OCI-M2 (cell line): ENCODE measurements around the gene NFKBIA.
"Not testable (repeated sequence)": the region's sequence is repeated elsewhere in the genome, so short reads cannot be mapped to it uniquely, and the experiment has no call there.

Experiments
- DNase-seq: peaks from one replicate; lab custom pipeline; 2025; ENCODE audit not compliant: unreplicated experiment; lab: John Stamatoyannopoulos, UW

Gene NFKBIA

DNA sequence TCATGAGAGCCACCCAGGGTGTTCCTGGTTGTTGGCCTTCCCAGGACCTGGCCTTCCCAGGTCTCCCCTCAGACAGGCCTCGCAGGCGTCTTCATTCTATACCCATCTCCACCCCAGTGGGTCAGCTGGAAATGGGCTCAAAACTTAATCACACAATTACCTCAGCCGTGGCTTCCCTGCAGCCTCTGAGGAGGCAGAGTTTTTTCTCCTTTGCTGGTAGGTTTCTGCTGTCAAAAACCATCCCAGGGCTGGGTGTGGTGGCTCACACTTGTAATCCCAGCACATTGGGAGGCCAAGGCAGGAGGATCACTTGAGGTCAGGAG, 13.2 kb downstream of the NFKBIA start:
- DNase-seq, result no peak

DNA sequence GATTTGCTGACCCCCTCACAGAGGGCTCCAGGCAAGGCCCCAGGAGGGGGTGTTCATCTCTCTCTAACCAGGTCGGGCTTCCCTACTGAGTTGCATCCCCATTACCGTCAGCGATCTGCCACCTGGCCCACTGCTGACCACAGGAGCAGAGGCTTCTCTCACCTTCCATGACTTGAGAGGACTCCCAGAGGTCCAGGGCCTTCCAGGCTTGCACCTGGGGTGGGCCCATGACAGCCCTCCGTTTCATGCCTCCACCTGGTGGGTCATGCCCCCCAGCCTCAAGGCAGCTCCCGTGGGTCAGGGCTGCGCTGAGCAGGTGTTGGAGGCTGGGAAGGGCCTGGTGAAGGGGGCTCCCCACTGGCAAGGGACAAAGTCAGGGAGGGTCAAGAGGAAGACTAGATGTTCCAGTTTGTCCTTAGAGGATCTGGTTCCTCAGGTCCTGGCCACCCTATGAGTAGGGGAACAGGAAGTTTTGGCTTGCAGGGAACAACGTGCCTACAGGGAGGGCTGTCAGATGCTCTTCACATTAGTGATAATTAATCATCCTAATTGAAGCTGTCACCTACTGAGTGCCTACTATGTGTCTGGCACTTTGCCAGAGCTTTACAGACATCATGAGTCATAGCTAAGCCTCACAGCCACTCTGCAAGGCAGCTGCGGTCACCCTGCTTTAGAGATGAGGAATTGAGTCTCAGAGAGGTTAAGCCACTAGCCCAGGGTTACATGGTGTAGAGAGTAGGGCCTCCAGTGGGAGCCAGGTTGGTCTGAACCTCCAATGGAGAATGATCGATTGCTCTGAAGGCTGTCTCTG, 13.8 kb downstream of the NFKBIA start:
- DNase-seq, result no peak

DNA sequence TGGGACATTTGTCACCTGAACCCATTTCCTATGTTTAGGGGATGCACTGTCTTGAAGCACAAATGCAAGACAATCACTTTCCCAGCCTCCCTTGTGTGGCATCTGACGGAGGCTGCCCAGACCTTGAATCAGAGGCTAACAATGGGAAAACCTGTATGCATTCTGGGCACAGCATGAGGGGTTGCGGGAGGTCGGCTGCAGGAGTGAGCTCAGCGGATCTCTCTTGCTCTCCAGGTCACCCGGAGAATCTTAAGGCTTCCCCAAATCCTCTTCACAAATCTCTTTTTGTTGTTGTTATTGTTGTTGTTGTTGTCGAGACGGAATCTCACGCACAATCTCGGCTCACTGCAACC, 15.3 kb downstream of the NFKBIA start:
- no peak for DNase-seq

DNA sequence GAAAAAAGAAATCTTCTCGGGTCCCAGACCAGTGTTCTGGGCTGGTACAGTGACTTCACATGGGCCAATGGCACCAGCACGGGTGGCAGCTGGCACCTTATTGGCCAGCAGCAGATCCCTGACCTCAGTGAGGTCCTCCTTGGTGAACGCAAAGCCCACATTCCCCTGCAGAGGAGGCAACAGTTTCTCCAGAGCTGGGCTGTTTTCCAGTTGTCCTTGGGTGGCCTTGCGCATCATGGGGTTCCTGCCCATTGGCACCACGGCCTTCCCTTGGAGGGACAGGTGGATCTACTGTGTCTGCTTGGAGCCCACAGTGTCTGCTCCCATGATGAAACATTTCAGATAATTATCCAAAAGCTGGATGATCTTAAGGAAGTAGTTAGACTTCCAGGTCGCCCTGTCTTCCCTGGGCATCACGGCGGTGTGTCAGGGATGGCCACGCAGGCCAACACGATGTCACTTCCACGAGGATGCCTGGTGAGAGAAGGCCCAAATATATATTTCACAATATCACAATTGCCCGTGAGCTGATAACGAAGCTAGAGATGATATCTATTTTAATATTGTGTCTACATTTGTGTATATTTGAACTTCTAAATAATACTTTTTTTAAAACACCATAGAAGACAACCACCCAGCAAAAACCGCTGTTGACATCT, 15.8 kb downstream of the NFKBIA start:
- no peak for DNase-seq

DNA sequence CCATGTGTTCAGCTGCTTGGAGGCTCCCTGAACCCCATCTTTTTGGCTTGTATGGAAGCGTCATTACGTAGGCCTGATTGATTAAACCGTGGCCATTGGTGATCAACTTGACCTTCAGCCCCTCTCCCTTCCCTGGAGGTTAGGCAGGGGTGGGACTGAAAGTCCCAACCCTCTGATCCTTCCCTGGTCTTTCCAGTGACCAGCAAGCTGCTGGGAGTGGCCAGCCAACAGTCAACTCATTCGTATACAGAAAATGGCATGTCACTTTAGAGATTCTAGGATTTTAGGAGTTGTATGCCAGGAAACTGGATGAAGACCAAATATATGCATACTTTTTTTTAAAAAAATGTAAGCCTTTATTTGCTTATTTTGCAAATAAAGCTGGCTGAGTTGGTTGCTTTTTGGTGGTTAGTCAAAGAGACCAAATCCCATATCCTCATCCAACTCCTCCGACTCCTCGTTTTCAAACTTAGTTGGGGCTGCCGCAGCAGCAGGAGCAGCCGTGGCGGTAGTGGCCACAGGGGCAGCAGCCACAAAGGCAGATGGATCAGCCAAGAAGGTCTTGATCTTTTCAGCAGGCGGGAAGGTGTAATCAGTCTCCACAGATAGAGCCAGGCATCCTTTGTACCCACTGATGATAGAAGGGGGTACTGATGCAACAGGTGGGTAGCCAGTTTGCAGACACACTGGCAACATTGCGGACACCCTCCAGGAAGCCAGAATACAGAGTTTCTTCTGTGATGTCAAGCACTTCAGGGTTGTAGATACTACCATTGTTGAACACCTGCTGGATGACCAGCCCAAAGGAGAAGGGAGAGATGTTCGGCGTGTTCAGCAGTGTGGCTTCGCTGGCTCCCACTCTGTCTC, 16.6 kb downstream of the NFKBIA start:
- no peak for DNase-seq

DNA sequence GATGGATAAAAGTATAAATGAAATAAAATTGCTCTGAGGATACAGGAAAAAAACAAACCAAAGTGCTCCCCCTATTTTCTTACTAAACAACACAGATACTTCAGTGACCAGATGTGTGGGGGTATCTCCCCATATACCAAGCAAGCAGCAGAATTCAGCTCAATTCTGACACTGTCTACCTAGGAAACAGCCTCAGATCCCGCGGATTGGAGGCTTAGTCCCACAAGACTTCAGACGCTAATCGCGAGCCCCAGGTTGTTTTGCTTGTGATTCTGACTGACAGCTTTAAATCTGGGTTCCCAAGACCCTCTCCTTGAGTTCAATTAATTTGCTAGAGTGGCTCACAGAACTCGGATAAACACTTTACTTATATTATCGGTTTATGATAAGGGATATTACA, 17.3 kb downstream of the NFKBIA start:
- DNase-seq, result no peak

DNA sequence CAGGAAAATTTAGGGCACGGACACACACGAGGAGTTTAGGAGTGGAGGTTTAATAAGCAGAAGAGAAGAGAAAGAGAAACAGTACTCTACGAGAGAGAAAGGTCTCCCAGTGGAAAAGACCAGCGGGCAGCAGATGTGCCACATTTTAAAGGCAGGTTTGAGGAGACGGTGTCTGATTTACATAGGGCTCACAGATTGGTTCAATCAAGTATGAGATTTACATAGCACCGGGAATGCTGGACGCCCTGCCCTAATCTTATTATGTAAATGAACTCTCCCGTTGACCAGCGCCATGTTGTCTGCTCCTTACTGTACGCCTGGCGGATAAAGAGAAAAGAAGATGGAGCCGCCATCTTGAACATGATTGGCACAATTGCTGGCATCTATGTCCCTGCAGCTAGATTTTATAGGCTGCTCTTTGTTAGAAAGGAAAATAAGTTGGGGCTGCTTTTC, 17.9 kb downstream of the NFKBIA start:
- DNase-seq, result no peak

DNA sequence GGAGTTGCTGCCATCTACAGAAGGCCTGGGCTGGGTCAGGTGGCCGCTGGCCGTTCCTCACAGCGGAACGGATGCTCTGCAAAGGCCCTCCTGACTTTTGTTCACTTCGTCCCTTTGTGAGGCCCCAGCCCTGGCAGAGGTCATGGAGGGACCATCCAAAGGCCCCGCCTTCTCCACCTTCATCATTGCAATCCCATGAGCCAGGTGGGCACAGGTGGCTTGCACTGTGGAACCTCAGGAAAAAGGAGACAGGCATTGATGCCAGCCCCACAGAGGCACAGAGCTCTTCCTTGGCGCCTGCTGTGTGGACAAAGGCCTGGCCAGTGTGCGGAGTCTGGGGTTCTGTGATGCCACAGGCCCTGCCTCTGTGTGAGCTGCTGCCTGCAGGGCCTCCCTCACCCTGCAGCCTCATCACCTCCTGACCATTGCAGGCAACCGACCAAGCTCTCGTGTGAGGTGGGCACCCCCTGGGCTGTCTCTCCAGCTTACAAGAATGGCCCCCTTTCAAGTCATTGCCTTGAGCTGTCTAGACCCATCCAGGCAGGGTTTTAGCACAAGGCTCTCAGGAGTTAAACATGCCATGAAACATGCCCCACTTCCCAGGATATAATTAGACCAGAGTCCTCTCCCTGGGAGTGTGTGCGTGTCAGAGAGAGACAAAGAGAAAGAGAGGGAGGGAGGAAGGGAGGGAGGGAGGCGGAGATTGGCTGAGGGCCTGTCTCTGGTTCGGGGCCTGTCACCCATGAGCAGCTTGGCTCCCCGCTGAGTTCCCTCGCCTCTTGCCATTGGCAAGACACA, 19.3 kb downstream of the NFKBIA start:
- no peak for DNase-seq

DNA sequence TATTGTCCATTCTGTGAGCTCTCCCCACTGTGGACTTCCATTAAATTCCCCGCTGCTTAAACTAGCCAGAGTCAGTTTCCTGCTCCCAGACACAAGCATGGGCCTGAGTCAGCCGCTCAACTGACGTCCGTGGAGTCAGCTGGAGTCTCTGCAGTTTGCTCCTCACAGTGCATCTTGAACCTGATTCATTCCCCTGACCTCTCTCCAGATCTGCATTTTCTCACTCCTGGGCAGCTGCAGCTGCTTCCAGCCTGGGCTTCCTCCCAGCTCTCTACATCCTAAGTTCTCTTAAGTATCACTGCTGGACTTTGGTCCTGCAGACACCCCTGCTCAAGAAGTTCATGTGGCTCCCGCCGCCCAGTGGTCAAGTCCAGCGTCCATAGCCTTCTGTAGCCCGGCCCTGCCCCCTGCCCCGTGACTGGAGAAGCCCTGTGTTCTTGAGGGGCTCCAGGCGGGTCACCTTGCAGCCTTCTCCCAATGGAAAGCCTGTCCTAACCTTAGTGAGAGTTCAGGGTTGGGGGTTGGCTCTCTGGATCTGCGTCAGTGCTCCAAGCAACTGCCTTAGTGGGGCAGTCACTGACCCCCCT, 20.0 kb downstream of the NFKBIA start:
- DNase-seq, result no peak

DNA sequence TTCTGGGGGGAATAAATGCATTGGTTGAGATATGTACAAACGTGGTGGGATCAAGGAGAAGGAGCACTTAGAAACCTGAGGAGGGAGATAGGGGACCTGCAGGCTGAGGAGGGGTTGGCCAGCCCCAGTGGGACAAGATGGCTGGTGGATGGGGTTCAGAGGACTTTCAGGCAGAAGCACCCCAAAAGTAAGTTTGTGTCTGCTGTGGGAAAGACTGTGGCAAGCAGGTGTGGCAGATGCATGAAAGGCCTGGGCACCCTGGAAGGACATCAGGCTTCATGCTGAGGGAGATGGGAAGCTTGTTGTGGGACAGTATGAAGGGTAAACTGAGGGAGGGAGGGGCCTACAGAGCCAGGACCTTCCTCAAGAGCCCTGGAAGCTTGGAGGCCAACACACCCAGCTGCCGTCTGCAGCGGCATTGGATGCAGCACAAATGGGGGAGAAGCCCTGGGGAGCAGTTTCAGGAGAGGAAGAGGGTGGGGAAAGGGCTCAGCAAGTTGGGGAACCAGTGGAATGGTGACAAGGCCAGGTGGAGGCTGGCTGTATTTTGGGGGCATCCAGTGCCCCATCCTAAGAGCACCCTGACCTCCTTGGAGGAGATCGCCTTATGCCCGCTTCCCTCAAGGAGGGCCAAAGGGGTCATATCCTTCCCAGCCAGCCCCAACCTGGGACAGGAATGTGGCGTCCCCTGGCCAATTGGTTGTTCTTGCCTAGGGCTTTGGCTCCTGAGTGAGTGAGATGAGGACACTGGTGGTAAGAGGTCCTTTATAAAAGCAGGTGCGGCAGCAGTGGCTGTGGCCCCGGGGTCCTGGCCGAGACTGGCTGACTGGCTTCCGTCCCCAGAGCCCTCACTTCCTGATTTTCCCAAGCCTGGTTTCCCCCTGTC, 20.7 kb downstream of the NFKBIA start:
- DNase-seq, result no peak

DNA sequence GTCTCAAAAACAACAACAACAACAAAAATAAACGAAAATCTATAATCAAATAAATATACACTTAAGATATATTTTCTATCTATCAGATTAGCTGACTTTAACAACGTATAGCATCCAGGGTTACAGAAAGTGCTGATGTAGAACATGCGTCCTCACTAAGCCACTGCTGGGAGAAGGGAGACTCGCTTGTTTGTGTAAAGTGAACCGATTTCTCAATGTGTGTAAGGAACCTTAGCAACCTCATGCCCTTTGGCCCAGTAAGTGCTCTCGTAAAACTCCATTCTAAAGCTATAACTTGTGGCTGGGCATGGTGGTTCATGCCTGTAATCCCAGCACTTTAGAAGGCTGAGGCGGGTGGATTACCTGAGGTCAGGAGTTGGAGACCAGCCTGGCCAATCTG, 23.8 kb downstream of the NFKBIA start:
- DNase-seq, result no peak

DNA sequence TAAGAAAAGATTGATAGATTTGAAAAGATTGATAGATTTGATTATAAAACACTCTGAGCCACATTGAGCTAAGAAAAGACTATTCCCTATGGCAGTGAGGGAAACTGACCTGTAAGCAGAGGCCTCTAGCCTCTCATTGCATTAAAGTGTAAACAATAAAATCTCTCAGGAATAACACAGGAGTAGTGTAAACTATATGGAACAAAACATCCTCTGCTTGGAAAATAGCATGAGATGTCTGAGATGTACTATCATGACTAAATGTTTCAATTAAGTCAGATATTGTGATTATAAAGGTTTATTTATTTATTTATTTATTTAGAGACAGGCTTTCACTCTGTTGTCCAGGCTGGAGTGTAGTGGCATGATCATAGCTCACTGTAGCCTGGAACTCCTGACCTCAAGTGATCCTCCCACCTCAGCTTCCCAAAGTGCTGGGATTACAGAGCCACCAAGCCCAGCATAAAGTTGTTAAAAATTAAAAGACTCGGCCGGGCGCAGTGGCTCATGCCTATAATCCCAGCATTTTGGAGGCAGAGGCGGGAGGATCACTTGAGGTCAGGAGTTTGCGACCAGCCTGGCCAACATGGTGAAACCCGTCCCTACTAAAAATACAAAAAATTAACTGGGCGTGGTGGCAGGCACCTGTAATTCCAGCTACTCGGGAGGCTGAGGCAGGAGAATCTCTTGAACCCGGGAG, 25.2 kb downstream of the NFKBIA start:
- DNase-seq, result not testable (repeated sequence)

DNA sequence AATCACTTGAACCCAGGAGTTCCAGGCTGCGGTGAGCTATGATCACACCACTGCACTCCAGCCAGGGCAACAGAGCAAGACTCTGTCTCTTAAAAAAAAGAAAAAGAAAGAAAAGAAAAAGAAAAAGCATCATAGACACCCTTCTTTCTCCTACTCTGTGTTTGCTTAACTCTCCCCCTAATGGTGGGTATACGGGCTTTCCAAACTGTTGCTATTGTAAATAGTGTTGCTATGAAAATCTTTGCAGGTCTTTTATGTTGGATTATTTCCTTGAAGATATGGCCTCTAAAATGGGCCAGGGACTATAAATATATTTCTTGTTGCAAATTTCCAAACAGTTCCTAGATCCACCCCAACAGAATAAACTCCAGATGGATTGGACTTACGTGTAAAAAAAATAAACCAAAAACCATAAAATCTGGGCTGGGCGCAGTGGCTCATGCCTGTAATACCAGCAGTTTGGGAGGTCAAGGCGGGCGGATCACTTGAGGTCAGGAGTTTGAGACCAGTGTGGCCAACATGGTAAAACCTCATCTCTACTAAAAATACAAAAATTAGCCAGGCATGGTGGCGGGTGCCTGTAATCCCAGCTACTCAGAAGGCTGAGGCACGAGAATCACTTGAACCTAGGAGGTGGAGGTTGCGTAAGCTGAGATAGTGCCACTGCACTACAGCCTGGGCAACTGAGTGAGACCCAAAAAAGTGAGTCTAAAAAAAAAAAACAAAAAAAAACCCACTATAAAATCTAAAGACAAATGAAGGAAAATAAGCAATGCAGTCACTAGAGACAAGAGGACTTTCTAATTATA, 25.9 kb downstream of the NFKBIA start:
- no peak for DNase-seq

DNA sequence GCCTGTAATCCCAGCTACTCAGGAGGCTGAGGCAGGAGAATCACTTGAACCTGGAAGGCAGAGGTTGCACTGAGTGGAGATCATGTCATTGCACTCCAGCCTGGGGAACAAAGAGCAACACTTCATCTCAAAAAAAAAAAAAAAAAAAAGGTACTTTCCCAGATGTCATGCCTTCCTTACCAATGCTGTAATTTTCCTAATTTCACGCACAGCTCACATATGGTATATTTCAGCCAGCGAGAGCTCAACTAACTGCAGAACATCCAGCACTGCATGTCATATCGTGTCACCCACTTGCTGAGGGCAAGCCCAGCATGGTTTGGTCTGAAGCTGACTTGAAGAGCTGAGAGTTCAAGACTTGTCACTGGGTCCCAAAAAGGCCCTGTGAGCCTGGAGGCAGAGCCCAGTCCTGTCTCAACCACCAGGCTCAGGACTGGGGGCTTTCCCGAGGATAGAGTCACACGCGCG, 29.0 kb downstream of the NFKBIA start:
- no peak for DNase-seq

DNA sequence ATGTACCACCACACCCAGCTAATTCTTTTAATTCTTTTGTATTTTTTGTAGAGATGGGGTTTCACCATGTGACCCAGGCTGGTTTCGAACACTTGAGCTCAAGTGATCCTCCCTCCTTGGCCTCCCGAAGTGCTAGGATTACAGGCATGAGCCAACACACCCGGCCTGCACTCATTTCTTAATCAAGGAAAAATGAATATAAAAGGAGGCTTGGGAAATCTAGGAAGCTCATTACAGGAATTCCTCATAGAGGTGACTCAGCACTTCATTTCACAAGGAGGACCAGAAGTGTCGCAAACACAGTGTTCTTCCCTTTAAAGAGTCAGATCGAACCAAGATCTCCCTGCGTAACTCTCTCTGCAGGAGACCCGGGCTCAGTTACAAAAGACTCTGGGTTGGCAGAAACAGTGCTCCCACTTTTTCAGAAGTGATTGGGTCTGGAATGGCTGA, 30.3 kb downstream of the NFKBIA start:
- DNase-seq, result no peak

DNA sequence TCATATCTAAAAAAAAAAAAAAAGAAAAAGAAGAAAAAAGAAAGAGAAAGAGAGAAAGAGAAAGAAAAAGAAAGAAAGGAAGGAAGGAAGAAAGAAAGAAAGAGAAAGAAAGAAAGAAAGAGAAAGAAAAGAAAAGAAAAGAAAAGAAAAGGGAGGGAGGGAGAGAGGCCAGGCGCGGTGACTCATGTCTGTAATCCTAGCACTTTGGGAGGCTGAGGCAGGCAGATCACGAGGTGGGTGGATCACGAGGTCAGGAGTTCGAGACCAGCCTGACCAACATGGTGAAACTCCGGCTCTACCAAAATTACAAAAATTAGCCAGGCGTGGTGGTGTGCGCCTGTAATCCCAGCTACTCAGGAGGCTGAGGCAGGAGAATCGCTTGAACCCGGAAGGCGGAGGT, 31.3 kb downstream of the NFKBIA start:
- not testable (repeated sequence) for DNase-seq

DNA sequence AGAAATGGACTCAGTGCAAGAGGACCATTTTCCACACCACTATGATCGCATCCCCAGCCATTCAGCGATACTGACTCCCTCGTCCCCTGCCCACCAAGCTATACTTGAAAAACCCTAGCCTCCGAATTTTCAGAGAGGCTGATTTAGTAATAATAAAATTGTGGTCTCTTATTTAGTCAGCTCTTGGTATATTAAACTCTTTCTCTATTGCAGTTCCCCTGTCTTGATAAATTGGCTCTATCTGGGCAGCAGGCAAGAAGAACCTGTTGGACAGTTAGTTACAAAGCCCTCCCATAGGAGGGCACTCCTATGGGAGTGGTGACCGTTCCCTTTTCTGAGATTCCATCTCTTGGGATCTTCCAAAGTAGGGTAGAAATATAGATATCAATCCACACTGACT, 33.6 kb downstream of the NFKBIA start:
- no peak for DNase-seq

DNA sequence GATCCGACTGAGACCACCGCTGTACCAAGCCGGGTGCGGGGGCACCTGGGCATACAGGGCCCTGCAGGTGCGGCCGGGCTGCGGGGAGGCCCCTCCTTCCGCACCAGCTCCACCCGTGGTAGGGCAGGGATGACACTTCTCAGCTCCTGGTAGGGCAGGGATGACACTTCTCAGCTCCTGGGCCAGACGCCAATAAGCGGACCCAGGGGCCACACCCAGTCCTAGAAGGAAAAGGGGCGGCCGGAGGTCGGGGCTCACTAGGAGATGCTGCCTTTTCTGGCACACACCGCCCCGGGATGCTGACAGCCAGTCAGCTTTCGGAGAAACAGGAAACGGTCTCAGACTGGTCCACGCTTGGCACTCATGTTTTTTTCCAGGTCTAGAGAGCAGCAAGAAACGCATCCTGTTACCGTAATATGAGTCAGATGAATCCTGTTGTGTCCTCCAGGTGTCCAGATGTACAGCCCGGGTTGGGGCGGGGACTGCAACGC, 34.8 kb downstream of the NFKBIA start:
- no peak for DNase-seq
